KMS-11 (cell line): Measurements from ENCODE around the gene ZNF260.

Source experiments
- H2AFZ ChIP-seq: fragments of 200-600 bp; sonication (generic); 2 replicates; pipeline ENCODE4 v1.6.1; 2016; ENCODE audit warnings: antibody characterized with exemption, mixed run types, low read depth
- H3K27ac ChIP-seq: fragments of 200-600 bp; sonication (generic); 2 replicates; pipeline ENCODE4 v1.6.1; 2016; ENCODE audit warnings: mild to moderate bottlenecking, mixed run types
- H3K27me3 ChIP-seq: fragments of 200-600 bp; sonication (generic); 2 replicates; pipeline ENCODE4 v1.6.1; 2017; ENCODE audit warnings: mild to moderate bottlenecking, low read depth, mixed run types, moderate library complexity; ENCODE audit not compliant: insufficient read depth
- H3K36me3 ChIP-seq: fragments of 200-600 bp; sonication (generic); 2 replicates; pipeline ENCODE4 v1.6.1; 2017; ENCODE audit warnings: mild to moderate bottlenecking, mixed run types; ENCODE audit not compliant: insufficient read depth
- H3K4me1 ChIP-seq: fragments of 200-600 bp; sonication (generic); 2 replicates; pipeline ENCODE4 v1.6.1; 2016; ENCODE audit warnings: mild to moderate bottlenecking, low read depth, mixed run types; ENCODE audit not compliant: poor library complexity, severe bottlenecking
- H3K4me2 ChIP-seq: fragments of 200-600 bp; sonication (generic); 2 replicates; pipeline ENCODE4 v1.7.0; 2016; ENCODE audit warnings: mild to moderate bottlenecking, mixed run types
- H3K4me3 ChIP-seq: fragments of 200-600 bp; sonication (generic); IDR thresholded peaks from 2 replicates; pipeline ENCODE4 v1.6.1; 2017; ENCODE audit warnings: low read depth, low read length, mixed read lengths; ENCODE audit not compliant: insufficient read depth
- H3K79me2 ChIP-seq: fragments of 200-600 bp; sonication (generic); 2 replicates; pipeline ENCODE4 v1.6.1; 2016; ENCODE audit warnings: low read depth, mixed run types; ENCODE audit not compliant: insufficient read depth
- H3K9ac ChIP-seq: fragments of 200-600 bp; sonication (generic); 2 replicates; pipeline ENCODE4 v1.6.1; 2016; ENCODE audit warnings: mild to moderate bottlenecking, mixed run types
- H4K20me1 ChIP-seq: fragments of 200-600 bp; sonication (generic); 2 replicates; pipeline ENCODE4 v1.6.1; 2016; ENCODE audit warnings: mild to moderate bottlenecking, mixed run types; ENCODE audit not compliant: insufficient read depth
- TF ChIP-seq, protein P1 (sequence below): fragments of 200-600 bp; sonication (generic); conservative IDR thresholded peaks from 2 replicates; pipeline ENCODE4 v1.6.1; 2017; ENCODE audit warnings: low read depth, mild to moderate bottlenecking, antibody characterized with exemption, low read length, moderate library complexity, mixed read lengths

Gene ZNF260

DNA sequence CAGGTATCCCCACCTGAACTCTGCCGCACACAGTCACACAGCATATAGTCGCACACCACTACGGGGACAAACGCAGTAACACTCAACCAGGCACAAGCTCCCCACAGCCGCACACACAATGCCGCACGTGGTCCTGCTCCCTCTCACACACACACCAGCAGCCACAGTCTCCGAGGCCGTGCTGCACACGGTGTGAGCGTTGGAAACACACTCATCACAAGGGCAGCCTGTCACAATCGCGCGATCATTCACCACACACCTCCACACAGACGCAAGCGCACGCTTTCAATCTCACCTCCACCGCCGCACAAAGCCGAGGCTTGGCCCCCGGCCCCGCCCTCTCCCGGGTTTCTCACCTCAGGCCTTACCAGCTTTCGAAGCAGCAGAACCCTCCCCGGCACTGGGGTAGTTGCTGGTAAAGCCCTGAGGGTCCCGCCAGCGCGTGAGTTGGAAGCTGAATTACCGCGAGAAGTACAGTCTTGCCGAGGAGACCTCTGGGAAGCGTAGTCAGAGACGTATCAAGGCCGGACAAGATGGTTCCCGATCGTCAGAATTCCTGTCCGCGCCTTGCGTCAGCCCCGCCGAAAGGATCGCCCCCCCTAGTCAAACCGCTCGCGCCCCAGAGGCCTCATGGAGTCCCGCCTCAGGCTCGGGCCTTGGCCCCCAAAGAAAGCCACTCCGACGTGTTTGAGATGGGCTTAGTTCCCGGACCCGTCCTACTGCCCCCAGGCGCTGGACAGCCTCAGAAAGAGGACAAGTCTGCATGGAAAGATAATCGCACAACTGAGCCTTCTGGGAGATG, 38.8 kb downstream of the ZNF260 start, which contains the start of gene ZNF566:
ZNF566 (minus strand) TSS at position 444 of the 802 bp plus-strand sequence. CDS start 13,004 bp downstream, outside the sequence.
- Histone ChIP-seq H3K9ac (peak within 1 kb of the TSS; percentile 89), H3K27ac (peak within 1 kb of the TSS; percentile 84), H3K36me3 (no peaks in the 10 kb centered on the region), H3K79me2 (peaks cover 6% of the 10 kb centered on the region; the same call in 1 of the 2 replicates), H2AFZ (peak within 1 kb of the TSS; percentile 89), H3K27me3 (no peaks in the 10 kb centered on the region), H3K4me2 (peak within 1 kb of the TSS; percentile 46), H3K4me1 (peaks cover 3% of the 10 kb centered on the region), H3K4me3 (peak within 1 kb of the TSS; percentile 73), H4K20me1 (no peaks in the 10 kb centered on the region)
- TF ChIP-seq, protein P1, sequence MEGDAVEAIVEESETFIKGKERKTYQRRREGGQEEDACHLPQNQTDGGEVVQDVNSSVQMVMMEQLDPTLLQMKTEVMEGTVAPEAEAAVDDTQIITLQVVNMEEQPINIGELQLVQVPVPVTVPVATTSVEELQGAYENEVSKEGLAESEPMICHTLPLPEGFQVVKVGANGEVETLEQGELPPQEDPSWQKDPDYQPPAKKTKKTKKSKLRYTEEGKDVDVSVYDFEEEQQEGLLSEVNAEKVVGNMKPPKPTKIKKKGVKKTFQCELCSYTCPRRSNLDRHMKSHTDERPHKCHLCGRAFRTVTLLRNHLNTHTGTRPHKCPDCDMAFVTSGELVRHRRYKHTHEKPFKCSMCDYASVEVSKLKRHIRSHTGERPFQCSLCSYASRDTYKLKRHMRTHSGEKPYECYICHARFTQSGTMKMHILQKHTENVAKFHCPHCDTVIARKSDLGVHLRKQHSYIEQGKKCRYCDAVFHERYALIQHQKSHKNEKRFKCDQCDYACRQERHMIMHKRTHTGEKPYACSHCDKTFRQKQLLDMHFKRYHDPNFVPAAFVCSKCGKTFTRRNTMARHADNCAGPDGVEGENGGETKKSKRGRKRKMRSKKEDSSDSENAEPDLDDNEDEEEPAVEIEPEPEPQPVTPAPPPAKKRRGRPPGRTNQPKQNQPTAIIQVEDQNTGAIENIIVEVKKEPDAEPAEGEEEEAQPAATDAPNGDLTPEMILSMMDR: no peak

DNA sequence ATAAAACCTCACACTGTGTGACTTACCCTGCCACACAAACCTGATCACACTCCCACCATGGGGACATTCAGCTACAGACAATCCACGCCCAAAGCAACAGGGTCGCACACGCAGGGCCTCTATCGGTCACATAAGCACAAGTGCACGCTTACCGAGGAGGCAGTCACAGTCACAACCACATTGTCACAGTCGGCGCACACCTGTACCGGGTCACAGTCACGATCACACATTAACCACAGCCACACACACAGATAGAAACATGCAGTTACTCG, 39.3 kb downstream of the ZNF260 start:
- peak overlapping the region; percentile 89 for H3K9ac ChIP-seq
- peak overlapping the region; percentile 44 for H3K4me2 ChIP-seq
- H3K27me3 ChIP-seq: no peaks in the 10 kb centered on the region
- H3K79me2 ChIP-seq: peaks cover 6% of the 10 kb centered on the region; the same call in 1 of the 2 replicates
- H3K4me3 ChIP-seq: peak overlapping the region; percentile 73
- no peaks in the 10 kb centered on the region for H3K36me3 ChIP-seq
- peak overlapping the region; percentile 84 for H3K27ac ChIP-seq
- H4K20me1 ChIP-seq: no peaks in the 10 kb centered on the region
- H3K4me1 ChIP-seq: peaks cover 3% of the 10 kb centered on the region
- peak overlapping the region; percentile 89 for H2AFZ ChIP-seq
- TF ChIP-seq, protein P1: no peak

DNA sequence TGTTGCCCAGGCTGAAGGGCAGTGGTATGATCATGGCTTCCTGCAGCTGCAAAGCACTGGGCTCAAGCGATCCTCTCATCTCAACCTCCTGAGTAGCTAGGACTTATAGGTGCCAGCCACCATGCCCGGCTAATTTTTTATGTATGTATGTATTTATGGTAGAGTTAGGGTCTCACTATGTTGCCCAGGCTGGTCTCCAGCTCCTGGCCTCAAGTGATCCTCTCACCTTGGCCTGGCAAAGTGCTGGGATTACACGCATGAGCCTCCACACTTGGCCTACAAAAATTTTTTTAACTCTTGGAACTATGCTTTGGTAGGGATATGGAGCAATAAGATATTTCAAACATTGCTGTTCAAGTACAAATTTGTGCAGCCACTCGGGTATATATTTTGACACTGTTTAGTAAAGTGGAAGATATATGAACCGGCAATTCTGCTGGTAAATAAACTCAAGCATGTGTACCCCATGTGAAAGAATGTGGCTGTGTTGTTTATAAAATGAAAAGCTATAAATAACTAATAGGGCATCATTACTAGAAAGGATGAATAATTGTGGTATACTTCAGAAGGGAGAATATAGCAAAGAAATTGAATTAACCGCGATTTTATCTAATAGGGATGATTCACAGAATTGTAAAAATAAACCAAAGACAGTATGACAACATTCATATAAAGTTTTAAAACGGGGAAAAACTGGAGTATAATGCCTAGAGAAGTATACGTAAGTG, 39.8 kb downstream of the ZNF260 start:
- peaks cover 6% of the 10 kb centered on the region; the same call in 1 of the 2 replicates for H3K79me2 ChIP-seq
- no peaks in the 10 kb centered on the region for H3K36me3 ChIP-seq
- TF ChIP-seq, protein P1: no peak
- peak overlapping the region; percentile 84; the same call in 1 of the 2 replicates for H3K27ac ChIP-seq
- peak overlapping the region; percentile 73 for H3K4me3 ChIP-seq
- H3K27me3 ChIP-seq: no peaks in the 10 kb centered on the region
- H2AFZ ChIP-seq: peak overlapping the region; percentile 89; the same call in 1 of the 2 replicates
- peaks cover 3% of the 10 kb centered on the region for H3K4me1 ChIP-seq
- H4K20me1 ChIP-seq: no peaks in the 10 kb centered on the region
- peak overlapping the region; percentile 89; the same call in 1 of the 2 replicates for H3K9ac ChIP-seq
- H3K4me2 ChIP-seq: peak overlapping the region; percentile 44

DNA sequence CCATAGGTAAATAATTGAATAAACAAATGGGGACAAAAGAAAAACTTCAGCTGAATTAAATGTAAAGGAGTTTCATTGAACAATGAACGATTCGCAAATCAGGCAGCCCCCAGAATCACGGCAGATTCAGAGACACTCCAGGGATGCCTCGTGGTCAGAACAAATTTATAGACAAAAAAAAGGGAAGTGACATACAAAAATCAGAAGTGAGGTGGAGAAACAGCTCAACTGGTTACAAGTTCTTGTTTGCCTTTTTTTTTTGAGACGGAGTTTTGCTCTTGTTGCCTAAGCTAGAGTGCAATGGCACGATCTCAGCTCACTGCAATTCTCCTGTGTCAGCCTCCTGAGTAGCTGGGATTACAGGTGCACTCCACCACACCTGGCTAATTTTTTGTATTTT, 44.4 kb downstream of the ZNF260 start:
- H2AFZ ChIP-seq: no peak overlapping the region
- no peaks in the 10 kb centered on the region for H3K27me3 ChIP-seq
- peaks cover 5% of the 10 kb centered on the region; the same call in 1 of the 2 replicates for H3K79me2 ChIP-seq
- no peak overlapping the region for H3K9ac ChIP-seq
- H4K20me1 ChIP-seq: no peaks in the 10 kb centered on the region
- no peak overlapping the region for H3K4me3 ChIP-seq
- TF ChIP-seq, protein P1: no peak
- H3K4me1 ChIP-seq: peaks cover 3% of the 10 kb centered on the region
- no peaks in the 10 kb centered on the region for H3K36me3 ChIP-seq
- no peak overlapping the region for H3K4me2 ChIP-seq
- no peak overlapping the region for H3K27ac ChIP-seq
